ENCODE data around the gene RADIL. TPM values are rescaled to one million over a fixed set of nuclear protein-coding genes. Genes with fewer than 3 reads are reported as not detected.

The RADIL gene
- total RNA-seq, 3 donors from 2014 or later = 0.35 to 7.4 (median 1.1) TPM

DNA sequence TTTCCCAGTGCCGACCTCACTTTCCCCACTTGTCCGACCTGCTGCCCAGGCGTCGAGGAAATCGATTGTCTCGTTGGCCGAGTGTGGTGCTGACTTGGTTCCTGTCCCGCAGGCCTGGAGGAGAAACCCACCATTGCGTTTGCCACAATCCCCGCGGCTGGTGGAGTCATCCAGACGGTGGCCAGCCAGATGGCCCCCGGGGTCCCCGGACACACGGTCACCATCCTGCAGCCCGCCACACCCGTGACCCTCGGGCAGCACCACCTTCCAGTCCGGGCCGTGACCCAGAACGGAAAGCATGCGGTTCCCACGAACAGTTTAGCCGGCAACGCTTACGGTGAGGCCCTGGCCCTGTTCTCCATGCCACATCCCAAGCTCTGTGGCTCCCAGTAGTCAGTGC lies 122.6 kb downstream of the RADIL start:
- DNase-seq (no peak), ATAC-seq (no peak)
- TF ChIP-seq, protein P1, sequence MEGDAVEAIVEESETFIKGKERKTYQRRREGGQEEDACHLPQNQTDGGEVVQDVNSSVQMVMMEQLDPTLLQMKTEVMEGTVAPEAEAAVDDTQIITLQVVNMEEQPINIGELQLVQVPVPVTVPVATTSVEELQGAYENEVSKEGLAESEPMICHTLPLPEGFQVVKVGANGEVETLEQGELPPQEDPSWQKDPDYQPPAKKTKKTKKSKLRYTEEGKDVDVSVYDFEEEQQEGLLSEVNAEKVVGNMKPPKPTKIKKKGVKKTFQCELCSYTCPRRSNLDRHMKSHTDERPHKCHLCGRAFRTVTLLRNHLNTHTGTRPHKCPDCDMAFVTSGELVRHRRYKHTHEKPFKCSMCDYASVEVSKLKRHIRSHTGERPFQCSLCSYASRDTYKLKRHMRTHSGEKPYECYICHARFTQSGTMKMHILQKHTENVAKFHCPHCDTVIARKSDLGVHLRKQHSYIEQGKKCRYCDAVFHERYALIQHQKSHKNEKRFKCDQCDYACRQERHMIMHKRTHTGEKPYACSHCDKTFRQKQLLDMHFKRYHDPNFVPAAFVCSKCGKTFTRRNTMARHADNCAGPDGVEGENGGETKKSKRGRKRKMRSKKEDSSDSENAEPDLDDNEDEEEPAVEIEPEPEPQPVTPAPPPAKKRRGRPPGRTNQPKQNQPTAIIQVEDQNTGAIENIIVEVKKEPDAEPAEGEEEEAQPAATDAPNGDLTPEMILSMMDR (IDR thresholded peaks at IDR 0.05) = no peak
- Histone ChIP-seq H3K4me3 (no peak overlapping the region), H3K4me1 (ENCODE audit: low read depth) (no peaks in the 10 kb centered on the region), H3K36me3 (ENCODE audit: low read depth) (peaks cover 11% of the 10 kb centered on the region), H3K9me3 (no peaks in the 10 kb centered on the region)
- intact Hi-C loops (cut with DNase I, micrococcal nuclease) = no loop called here

DNA sequence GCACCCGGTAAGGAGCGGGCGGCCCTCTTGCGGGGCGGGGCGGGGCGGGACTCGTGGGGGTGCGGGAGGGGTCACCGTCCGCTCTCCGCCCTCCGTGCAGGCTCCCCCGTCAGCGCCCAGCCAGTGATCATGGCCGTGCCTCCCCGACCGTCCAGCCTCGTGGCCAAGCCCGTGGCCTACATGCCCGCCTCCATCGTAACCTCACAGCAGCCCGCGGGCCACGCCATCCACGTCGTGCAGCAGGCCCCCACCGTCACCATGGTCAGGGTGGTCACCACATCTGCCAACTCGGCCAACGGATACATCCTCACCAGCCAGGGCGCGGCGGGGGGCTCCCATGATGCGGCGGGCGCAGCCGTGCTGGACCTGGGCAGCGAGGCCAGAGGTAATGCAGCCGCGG lies 124.3 kb downstream of the RADIL start:
- intact Hi-C loops (cut with DNase I, micrococcal nuclease) = no loop called here
- TF ChIP-seq, protein P1 (IDR thresholded peaks at IDR 0.05) = no peak
- no peaks in the 10 kb centered on the region for H3K4me1 ChIP-seq (ENCODE audit: low read depth)

DNA sequence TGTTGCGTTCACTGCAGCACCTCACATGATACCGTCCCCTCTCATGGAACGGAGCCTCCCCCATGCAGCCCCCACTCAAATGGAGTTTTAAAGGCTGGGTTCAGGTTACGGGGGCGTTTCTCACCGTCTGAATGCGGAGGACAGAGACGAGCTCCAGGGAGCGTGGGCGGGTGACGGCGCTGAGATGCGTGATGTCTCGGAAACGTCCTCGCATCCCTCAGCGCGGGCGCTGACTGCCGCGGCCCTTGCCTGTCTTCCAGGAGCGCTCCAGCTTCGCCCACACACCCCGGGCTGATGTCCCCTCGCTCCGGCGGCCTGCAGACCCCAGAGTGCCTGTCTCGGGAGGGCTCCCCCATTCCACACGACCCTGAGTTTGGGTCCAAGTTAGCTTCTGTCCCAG lies 124.7 kb downstream of the RADIL start:
- Histone ChIP-seq H3K36me3 (ENCODE audit: low read depth) (peaks cover 11% of the 10 kb centered on the region), H3K4me3 (no peak overlapping the region), H3K4me1 (ENCODE audit: low read depth) (peaks cover under 1% of the 10 kb centered on the region), H3K9me3 (no peaks in the 10 kb centered on the region)
- peak in 1 of 3 donors; percentile 50 for DNase-seq
- TF ChIP-seq, protein P1 (IDR thresholded peaks at IDR 0.05) = no peak
- intact Hi-C loops (cut with DNase I, micrococcal nuclease) = no loop called here
- ATAC-seq = no peak

More for the DNA sequence above, 124.3 kb downstream of the RADIL start:
- H3K9me3 ChIP-seq = no peaks in the 10 kb centered on the region
- DNase-seq = no peak
- no peak overlapping the region for H3K4me3 ChIP-seq
- no peak for ATAC-seq
- H3K36me3 ChIP-seq (ENCODE audit: low read depth) = peaks cover 11% of the 10 kb centered on the region

DNA sequence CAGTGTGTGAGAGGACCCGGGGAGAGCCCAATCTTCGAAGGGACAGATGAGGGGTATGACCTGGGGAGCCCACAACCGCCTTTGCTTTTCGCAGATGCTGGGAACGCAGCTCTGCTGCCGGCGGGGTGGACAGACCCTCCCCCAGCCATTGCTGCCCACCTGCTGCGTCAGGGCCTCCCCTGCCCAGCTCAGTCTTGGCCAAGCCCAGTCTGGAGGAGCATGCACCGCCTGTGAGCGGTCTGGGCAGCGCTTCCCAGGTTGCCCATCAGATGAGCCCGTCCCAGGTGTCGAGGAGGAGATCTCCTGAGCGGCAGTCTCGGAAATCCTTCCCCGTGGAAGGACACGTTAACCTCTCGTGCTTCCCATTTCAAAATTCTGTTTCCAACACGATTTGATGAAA lies 125.4 kb downstream of the RADIL start:
- H3K36me3 ChIP-seq (ENCODE audit: low read depth) = peaks cover 11% of the 10 kb centered on the region
- intact Hi-C loops (cut with DNase I, micrococcal nuclease) = no loop called here
- no peak for ATAC-seq
- TF ChIP-seq, protein P1 (IDR thresholded peaks at IDR 0.05) = no peak
- H3K4me3 ChIP-seq = no peak overlapping the region
- H3K9me3 ChIP-seq = no peaks in the 10 kb centered on the region
- DNase-seq = no peak
- peaks cover 5% of the 10 kb centered on the region for H3K4me1 ChIP-seq (ENCODE audit: low read depth)

DNA sequence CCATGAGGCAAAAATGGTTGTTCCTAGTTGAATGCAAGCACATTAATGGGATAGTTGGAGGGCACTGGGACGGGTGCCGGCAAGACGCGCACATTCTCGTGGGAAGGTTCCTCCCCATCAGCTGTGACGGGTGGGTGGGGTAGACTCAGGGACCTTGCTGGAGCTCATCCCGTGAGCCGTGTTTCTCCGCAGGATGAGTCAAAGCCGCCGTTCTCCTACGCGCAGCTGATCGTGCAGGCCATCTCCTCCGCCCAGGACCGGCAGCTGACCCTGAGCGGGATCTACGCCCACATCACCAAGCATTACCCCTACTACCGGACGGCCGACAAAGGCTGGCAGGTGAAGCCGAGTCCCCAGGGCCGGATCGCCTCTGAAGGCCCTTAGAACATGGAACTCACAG lies 128.5 kb downstream of the RADIL start:
- intact Hi-C loops (cut with DNase I, micrococcal nuclease) = no loop called here

More for the DNA sequence above, 128.5 kb downstream of the RADIL start:
- no peak overlapping the region for H3K4me3 ChIP-seq
- ATAC-seq = no peak
- peaks cover 5% of the 10 kb centered on the region for H3K4me1 ChIP-seq (ENCODE audit: low read depth)
- TF ChIP-seq, protein P1 (IDR thresholded peaks at IDR 0.05) = no peak
- H3K36me3 ChIP-seq (ENCODE audit: low read depth) = peaks cover 11% of the 10 kb centered on the region
- H3K9me3 ChIP-seq = no peaks in the 10 kb centered on the region
- DNase-seq = no peak
